GM23248 (cell line): ENCODE data around the gene DPM3. TPM values are rescaled to one million over a fixed set of nuclear protein-coding genes. Genes with fewer than 3 reads are reported as not detected.

ENCODE experiments used
- DNase-seq: peaks from one replicate; pipeline ENCODE4 v3.0.0-alpha.2; 2015
- H2AFZ ChIP-seq: fragments of 200-600 bp; sonication (generic); 2 replicates; pipeline ENCODE4 v1.6.1; 2016; ENCODE audit warnings: antibody characterized with exemption
- H3F3A ChIP-seq: fragments of 200-600 bp; sonication (generic); 2 replicates; pipeline ENCODE4 v1.6.1; 2016; ENCODE audit warnings: mild to moderate bottlenecking, antibody characterized with exemption, mixed run types; ENCODE audit not compliant: insufficient read depth
- H3K27ac ChIP-seq: fragments of 200-600 bp; sonication (generic); 2 replicates; pipeline ENCODE4 v1.5.1; 2016; ENCODE audit warnings: mild to moderate bottlenecking
- H3K27me3 ChIP-seq: fragments of 200-600 bp; sonication (generic); replicated peaks from 2 replicates; pipeline ENCODE4 v1.6.1; 2016; ENCODE audit warnings: mild to moderate bottlenecking; ENCODE audit not compliant: insufficient read depth
- H3K36me3 ChIP-seq: fragments of 200-600 bp; sonication (generic); 2 replicates; pipeline ENCODE4 v1.6.1; 2016; ENCODE audit warnings: low read depth, mild to moderate bottlenecking
- H3K4me1 ChIP-seq: fragments of 200-600 bp; sonication (generic); 2 replicates; pipeline ENCODE4 v1.6.1; 2016; ENCODE audit warnings: mild to moderate bottlenecking; ENCODE audit not compliant: insufficient read depth
- H3K4me2 ChIP-seq: fragments of 200-600 bp; sonication (generic); one replicate; pipeline ENCODE4 v1.6.1; 2016; ENCODE audit warnings: mild to moderate bottlenecking; ENCODE audit not compliant: unreplicated experiment
- H3K4me3 ChIP-seq: fragments of 200-600 bp; sonication (generic); 2 replicates; pipeline ENCODE4 v1.5.1; 2016; ENCODE audit warnings: mild to moderate bottlenecking
- H3K79me2 ChIP-seq: fragments of 200-600 bp; sonication (generic); 2 replicates; pipeline ENCODE4 v1.6.1; 2016; ENCODE audit warnings: mild to moderate bottlenecking; ENCODE audit not compliant: insufficient read depth
- H3K9ac ChIP-seq: fragments of 200-600 bp; sonication (generic); 2 replicates; pipeline ENCODE4 v1.6.1; 2016; ENCODE audit warnings: mild to moderate bottlenecking
- H3K9me2 ChIP-seq: fragments of 200-600 bp; sonication (generic); 2 replicates; pipeline ENCODE4 v1.6.1; 2016; ENCODE audit warnings: mixed run types, mild to moderate bottlenecking, moderate library complexity; ENCODE audit not compliant: insufficient read depth
- H3K9me3 ChIP-seq: fragments of 200-600 bp; sonication (generic); one replicate; pipeline ENCODE4 v1.6.1; 2017; ENCODE audit warnings: low read depth
- H4K20me1 ChIP-seq: fragments of 200-600 bp; sonication (generic); 2 replicates; pipeline ENCODE4 v1.6.0; 2016; ENCODE audit not compliant: insufficient read depth
- EZH2 ChIP-seq: fragments of 200-600 bp; sonication (generic); IDR thresholded peaks from 2 replicates; pipeline ENCODE4 v1.6.1; 2018; ENCODE audit warnings: antibody characterized with exemption, mild to moderate bottlenecking; ENCODE audit not compliant: insufficient read depth, poor library complexity, severe bottlenecking
- EZH2phosphoT487 ChIP-seq: fragments of 200-600 bp; sonication (generic); IDR thresholded peaks from 2 replicates; pipeline ENCODE4 v1.6.1; 2018; ENCODE audit warnings: antibody characterized with exemption, moderate library complexity, mild to moderate bottlenecking, low read depth; ENCODE audit not compliant: insufficient read depth
- WGBS, 2 experiments: methylation state at CpG; one replicate each; pipeline ENCODE4 v1.1.6; 2015 to 2017; ENCODE audit warnings: low lambda C conversion rate in 2 of 2, low coverage in 1 of 2; ENCODE audit errors: missing lambda C conversion rate in 2 of 2; 5-methylcytosine and 5-hydroxymethylcytosine counted together
- in situ Hi-C: fragments of 300-500 bp; cut with MboI; formaldehyde crosslinking; loops from 2 replicates; pipeline ENCODE4 v1.15.0; 2020
- polyA plus RNA-seq: library from polyadenylated mRNA; unstranded; fragments of >200 nt; fragmentation: Nextera tagmentation; extraction: Ambion mirVana; gene quantifications from 2 replicates; pipeline ENCODE4 v1.2.1, GENCODE V29; 2016
- total RNA-seq: library from RNA; depleted of rRNA; stranded (reverse); fragments of >200 nt; shearing (Covaris generic); gene quantifications from 2 replicates; pipeline ENCODE4 v1.2.3, GENCODE V29; 2014

Gene DPM3
- total and polyA plus RNA-seq, 2 experiments from 2014 or later, result 50.7 to 75.3 TPM

GRCh38 chr1:155140630-155140953 is 261 bp upstream of the DPM3 start:
- peaks cover 20% of the 10 kb centered on the region for H3F3A ChIP-seq
- 4 to 5% methylated on average over 11 of the region's 11 CpGs for WGBS, 2 experiments
- DNase-seq, result no peak
- no peaks in the 10 kb centered on the region for H3K9me3 ChIP-seq
- H3K9me2 ChIP-seq, result no peaks in the 10 kb centered on the region
- 0 out of 2 replicates have a peak, but pooled peaks cover 4% of the 10 kb centered on the region for H3K36me3 ChIP-seq
- H3K9ac ChIP-seq, result no peak overlapping the region
- H2AFZ ChIP-seq, result peak overlapping the region; percentile 98
- no peaks in the 10 kb centered on the region for H4K20me1 ChIP-seq
- TF ChIP-seq EZH2, result no peak
- H3K27ac ChIP-seq, result no peak overlapping the region
- H3K4me1 ChIP-seq, result peaks cover 15% of the 10 kb centered on the region
- no peaks in the 10 kb centered on the region for H3K27me3 ChIP-seq
- H3K4me2 ChIP-seq, result peak overlapping the region; percentile 96
- H3K4me3 ChIP-seq, result peak overlapping the region; percentile 93
- H3K79me2 ChIP-seq, result peaks cover 38% of the 10 kb centered on the region
- in situ Hi-C loops, result no loop called here

- no peaks in the 10 kb centered on the region for H3K9me3 ChIP-seq
- 0 out of 2 replicates have a peak, but pooled peaks cover 4% of the 10 kb centered on the region for H3K36me3 ChIP-seq
- H2AFZ ChIP-seq, result no peak overlapping the region
- H3K4me3 ChIP-seq, result peak overlapping the region; percentile 88
- H3K27me3 ChIP-seq, result no peaks in the 10 kb centered on the region
- TF ChIP-seq EZH2phosphoT487, result no peak
- no peak for TF ChIP-seq EZH2
- in situ Hi-C loops, result no loop called here
- H3K27ac ChIP-seq, result peak overlapping the region; percentile 100
- 75 to 77% methylated on average over 6 of the region's 6 CpGs for WGBS, 2 experiments
- no peak for DNase-seq
- H4K20me1 ChIP-seq, result no peaks in the 10 kb centered on the region
- H3K4me2 ChIP-seq, result peak overlapping the region; percentile 97
- H3K79me2 ChIP-seq, result peaks cover 38% of the 10 kb centered on the region
- H3K4me1 ChIP-seq, result peaks cover 20% of the 10 kb centered on the region
- peaks cover 22% of the 10 kb centered on the region for H3F3A ChIP-seq
- H3K9me2 ChIP-seq, result no peaks in the 10 kb centered on the region
- peak overlapping the region; percentile 97 for H3K9ac ChIP-seq
These were observed 3.0 kb downstream of the DPM3 start for GRCh38 chr1:155137154-155137949.

GRCh38 chr1:155136748-155137147 is 3.6 kb downstream of the DPM3 start:
- no peaks in the 10 kb centered on the region for H3K9me2 ChIP-seq
- no peak for DNase-seq
- in situ Hi-C loops, result no loop called here
- H3K27ac ChIP-seq, result peak overlapping the region; percentile 100
- H3K4me2 ChIP-seq, result peak overlapping the region; percentile 97
- peak overlapping the region; percentile 84; the same call in 1 of the 2 replicates for H2AFZ ChIP-seq
- peak overlapping the region; percentile 88 for H3K4me3 ChIP-seq
- H4K20me1 ChIP-seq, result no peaks in the 10 kb centered on the region
- peaks cover 20% of the 10 kb centered on the region for H3K4me1 ChIP-seq
- 19 to 30% methylated on average over 6 of the region's 6 CpGs for WGBS, 2 experiments
- H3K27me3 ChIP-seq, result no peaks in the 10 kb centered on the region
- peaks cover 38% of the 10 kb centered on the region for H3K79me2 ChIP-seq
- TF ChIP-seq EZH2phosphoT487, result no peak
- no peak for TF ChIP-seq EZH2
- H3K9ac ChIP-seq, result peak overlapping the region; percentile 97
- H3F3A ChIP-seq, result peaks cover 22% of the 10 kb centered on the region
- 0 out of 2 replicates have a peak, but pooled peaks cover 4% of the 10 kb centered on the region for H3K36me3 ChIP-seq
- no peaks in the 10 kb centered on the region for H3K9me3 ChIP-seq

- DNase-seq, result peak; percentile 97
- Histone ChIP-seq H3F3A (peaks cover 22% of the 10 kb centered on the region), H4K20me1 (no peaks in the 10 kb centered on the region), H3K4me3 (peak within 1 kb of the TSS; percentile 88), H3K9ac (peak within 1 kb of the TSS; percentile 97), H3K4me2 (peak within 1 kb of the TSS; percentile 97), H3K9me3 (no peaks in the 10 kb centered on the region), H3K27ac (peak within 1 kb of the TSS; percentile 100), H2AFZ (peak within 1 kb of the TSS; percentile 84), H3K36me3 (0 out of 2 replicates have a peak, but pooled peaks cover 4% of the 10 kb centered on the region), H3K4me1 (peaks cover 20% of the 10 kb centered on the region), H3K27me3 (no peaks in the 10 kb centered on the region), H3K9me2 (no peaks in the 10 kb centered on the region), H3K79me2 (peaks cover 38% of the 10 kb centered on the region)
- in situ Hi-C loops, result no loop called here
- 0 to 1% methylated on average over 44 to 50 of the region's 52 CpGs for WGBS, 2 experiments
- no peak for TF ChIP-seq EZH2phosphoT487
- no peak for TF ChIP-seq EZH2
These were observed 4.8 kb downstream of the DPM3 start, which contains the start of gene SLC50A1 for GRCh38 chr1:155135415-155136028. SLC50A1 (plus strand) TSS chr1:155135852; CDS start chr1:155135912, 60 bp downstream.
